Neural progenitor cell (in vitro differentiated cells): Measurements from ENCODE around the gene EXOC3L2. TPM values are rescaled to one million over a fixed set of nuclear protein-coding genes. Genes with fewer than 3 reads are reported as not detected.

Experiments used
- DNase-seq: peaks from one replicate; pipeline ENCODE4 v3.0.0-alpha.2; 2016; ENCODE audit warnings: low spot score
- H2AFZ ChIP-seq: fragments of 200-600 bp; sonication (generic); replicated peaks from 2 replicates; pipeline ENCODE4 v1.6.1; 2016; ENCODE audit warnings: antibody characterized with exemption
- H3F3A ChIP-seq: fragments of 200-600 bp; sonication (generic); 2 replicates; pipeline ENCODE4 v1.6.1; 2016; ENCODE audit warnings: antibody characterized with exemption, low read depth
- H3K27ac ChIP-seq: fragments of 200-600 bp; sonication (generic); 2 replicates; pipeline ENCODE4 v1.5.1; 2016; ENCODE audit warnings: mild to moderate bottlenecking
- H3K27me3 ChIP-seq: fragments of 200-600 bp; sonication (generic); 2 replicates; pipeline ENCODE4 v1.6.1; 2016; ENCODE audit warnings: mild to moderate bottlenecking, moderate library complexity
- H3K36me3 ChIP-seq: fragments of 200-600 bp; sonication (generic); 2 replicates; pipeline ENCODE4 v1.5.1; 2016
- H3K4me1 ChIP-seq: fragments of 200-600 bp; sonication (generic); 2 replicates; pipeline ENCODE4 v1.6.1; 2016; ENCODE audit warnings: mixed run types
- H3K4me2 ChIP-seq: fragments of 200-600 bp; sonication (generic); 2 replicates; pipeline ENCODE4 v1.6.1; 2016
- H3K4me3 ChIP-seq: fragments of 200-600 bp; sonication (generic); 2 replicates; pipeline ENCODE4 v1.5.1; 2016
- H3K79me2 ChIP-seq: fragments of 200-600 bp; sonication (generic); 2 replicates; pipeline ENCODE4 v1.6.1; 2016; ENCODE audit warnings: low read depth
- H3K9ac ChIP-seq: fragments of 200-600 bp; sonication (generic); 2 replicates; pipeline ENCODE4 v1.6.1; 2016
- H3K9me3 ChIP-seq: fragments of 200-600 bp; sonication (generic); 2 replicates; pipeline ENCODE4 v1.5.1; 2016; ENCODE audit warnings: low read depth
- H4K20me1 ChIP-seq: fragments of 200-600 bp; sonication (generic); 2 replicates; pipeline ENCODE4 v1.6.1; 2016; ENCODE audit warnings: low read depth
- H3K27ac Mint-ChIP-seq: 3 replicates; pipeline ENCODE4 v1.8.0; 2021; ENCODE audit warnings: mixed read lengths
- H3K27me3 Mint-ChIP-seq: 2 replicates; pipeline ENCODE4 v1.8.0; 2022; ENCODE audit warnings: low read depth, mild to moderate bottlenecking, inconsistent platforms, moderate library complexity, mixed read lengths; ENCODE audit not compliant: insufficient read depth
- H3K36me3 Mint-ChIP-seq: 3 replicates; pipeline ENCODE4 v1.8.0; 2021; ENCODE audit warnings: mixed read lengths
- H3K4me1 Mint-ChIP-seq: 3 replicates; pipeline ENCODE4 v1.8.0; 2021; ENCODE audit warnings: mixed read lengths
- H3K4me3 Mint-ChIP-seq: 3 replicates; pipeline ENCODE4 v1.8.0; 2021; ENCODE audit warnings: mild to moderate bottlenecking, moderate library complexity, mixed read lengths
- H3K9me3 Mint-ChIP-seq: 3 replicates; pipeline ENCODE4 v1.8.0; 2020; ENCODE audit warnings: mixed read lengths
- CTCF ChIP-seq: fragments of 200-600 bp; sonication (generic); IDR thresholded peaks from 2 replicates; pipeline ENCODE4 v1.5.1; 2017; ENCODE audit warnings: antibody characterized with exemption, mild to moderate bottlenecking
- EZH2 ChIP-seq: fragments of 200-600 bp; sonication (generic); IDR thresholded peaks from 2 replicates; pipeline ENCODE4 v1.6.1; 2017; ENCODE audit warnings: antibody characterized with exemption, mild to moderate bottlenecking, moderate library complexity
- EZH2phosphoT487 ChIP-seq: fragments of 200-600 bp; sonication (generic); IDR thresholded peaks from 2 replicates; pipeline ENCODE4 v1.6.1; 2017; ENCODE audit warnings: antibody characterized with exemption
- total RNA-seq: library from RNA; depleted of rRNA; stranded (reverse); fragments of >200 nt; gene quantifications from 2 replicates; pipeline ENCODE4 v1.2.3, GENCODE V29; 2015; ENCODE audit warnings: low replicate concordance

Gene EXOC3L2
- total RNA-seq, 1 donor from 2014 or later: not detected

GRCh38 chr19:45171211-45171623 lies 74.0 kb downstream of the EXOC3L2 start:
- Mint-ChIP-seq H3K27me3 (peaks cover 2% of the 10 kb centered on the region), H3K27ac (no peak overlapping the region), H3K4me1 (peaks cover 9% of the 10 kb centered on the region), H3K9me3 (no peaks in the 10 kb centered on the region), H3K4me3 (no peak overlapping the region), H3K36me3 (no peaks in the 10 kb centered on the region)
- no peak for DNase-seq
- Histone ChIP-seq H4K20me1 (peaks cover 29% of the 10 kb centered on the region), H3K9ac (peak overlapping the region; percentile 4), H3K9me3 (no peaks in the 10 kb centered on the region), H3K36me3 (no peaks in the 10 kb centered on the region), H3K79me2 (no peaks in the 10 kb centered on the region), H3K4me2 (no peak overlapping the region), H3K4me3 (no peak overlapping the region), H3K27ac (no peak overlapping the region), H2AFZ (no peak overlapping the region), H3K4me1 (no peaks in the 10 kb centered on the region), H3K27me3 (no peaks in the 10 kb centered on the region), H3F3A (no peaks in the 10 kb centered on the region)
- TF ChIP-seq EZH2phosphoT487 (no peak), CTCF (no peak), EZH2 (no peak)

- no peaks in the 10 kb centered on the region for H3K79me2 ChIP-seq
- H3K4me2 ChIP-seq: no peak overlapping the region
- H3K27ac ChIP-seq: no peak overlapping the region
- H3K27me3 ChIP-seq: no peaks in the 10 kb centered on the region
- no peak overlapping the region for H3K9ac ChIP-seq
- peaks cover 2% of the 10 kb centered on the region for H3K27me3 Mint-ChIP-seq
- no peak overlapping the region for H3K27ac Mint-ChIP-seq
- no peaks in the 10 kb centered on the region for H3F3A ChIP-seq
- no peaks in the 10 kb centered on the region for H3K36me3 Mint-ChIP-seq
- TF ChIP-seq CTCF (no peak), EZH2 (no peak), EZH2phosphoT487 (no peak)
- H3K4me1 ChIP-seq: no peaks in the 10 kb centered on the region
- H3K4me1 Mint-ChIP-seq: peaks cover 12% of the 10 kb centered on the region
- H3K36me3 ChIP-seq: no peaks in the 10 kb centered on the region
- peaks cover 32% of the 10 kb centered on the region for H4K20me1 ChIP-seq
- DNase-seq: no peak
- H3K9me3 ChIP-seq: no peaks in the 10 kb centered on the region
- H3K9me3 Mint-ChIP-seq: no peaks in the 10 kb centered on the region
- H3K4me3 Mint-ChIP-seq: no peak overlapping the region
- no peak overlapping the region for H2AFZ ChIP-seq
- no peak overlapping the region for H3K4me3 ChIP-seq
Observed at GRCh38 chr19:45170146-45171106, 74.8 kb downstream of the EXOC3L2 start.

- Histone ChIP-seq H3K27me3 (no peaks in the 10 kb centered on the region), H3K36me3 (no peaks in the 10 kb centered on the region), H4K20me1 (peaks cover 32% of the 10 kb centered on the region), H3K4me3 (no peak overlapping the region), H2AFZ (no peak overlapping the region), H3K9ac (no peak overlapping the region), H3K27ac (no peak overlapping the region), H3K4me1 (no peaks in the 10 kb centered on the region), H3K79me2 (no peaks in the 10 kb centered on the region), H3F3A (no peaks in the 10 kb centered on the region), H3K9me3 (no peaks in the 10 kb centered on the region), H3K4me2 (no peak overlapping the region)
- Mint-ChIP-seq H3K4me3 (no peak overlapping the region), H3K27ac (no peak overlapping the region), H3K9me3 (no peaks in the 10 kb centered on the region), H3K27me3 (peaks cover 2% of the 10 kb centered on the region), H3K36me3 (no peaks in the 10 kb centered on the region), H3K4me1 (peaks cover 13% of the 10 kb centered on the region)
- TF ChIP-seq CTCF: no peak
- DNase-seq: no peak
Observed at GRCh38 chr19:45169602-45170001, 75.6 kb downstream of the EXOC3L2 start.
